HepG2 (cell line): ENCODE data around the gene SLC17A5. TPM values are rescaled to one million over a fixed set of nuclear protein-coding genes. Genes with fewer than 3 reads are reported as not detected.

ENCODE experiments used
- ASH2L ChIP-seq: fragments of 300-600, 200-600 bp; sonication (generic); IDR thresholded peaks from 2 replicates; pipeline ENCODE4 v1.7.0; 2017; ENCODE audit warnings: low read depth, mild to moderate bottlenecking, moderate library complexity, mixed read lengths, low read length; ENCODE audit not compliant: insufficient read length
- ATF1 ChIP-seq: IDR thresholded peaks from 2 replicates; pipeline ENCODE4 v1.6.1; 2016; ENCODE audit warnings: mild to moderate bottlenecking, control low read depth
- CREB1 ChIP-seq, 2 experiments: fragments of 450-650 bp in 1 of 2; IDR thresholded peaks; 2 replicates each; pipeline ENCODE4 v1.6.1; 2016 to 2017; ENCODE audit warnings: control low read depth in 1 of 2, mild to moderate bottlenecking in 1 of 2, missing compliant biosample characterization in 1 of 2, missing genetic modification characterization in 1 of 2
- DNMT3B ChIP-seq: conservative IDR thresholded peaks from 2 replicates; pipeline ENCODE4 v1.6.1; 2016; ENCODE audit warnings: missing biosample characterization, control low read depth
- NFYC ChIP-seq: IDR thresholded peaks from 2 replicates; pipeline ENCODE4 v1.6.1; 2016; ENCODE audit warnings: missing genetic modification reagents, missing compliant biosample characterization
- RBAK ChIP-seq: sonication (generic); formaldehyde crosslinking; IDR thresholded peaks from 2 replicates; pipeline ENCODE4 v1.5.1; 2020; ENCODE audit warnings: mild to moderate bottlenecking, missing genetic modification reagents
- RBFOX2 ChIP-seq: fragments of 200-400 bp; formaldehyde crosslinking; IDR thresholded peaks from 2 replicates; pipeline ENCODE4 v1.6.1; 2017; ENCODE audit warnings: low read depth, mild to moderate bottlenecking, low read length
- SALL2 ChIP-seq: sonication (generic); formaldehyde crosslinking; IDR thresholded peaks from 2 replicates; pipeline ENCODE4 v1.8.1; 2023; ENCODE audit warnings: mild to moderate bottlenecking, missing genetic modification reagents, inconsistent platforms
- SOX6 ChIP-seq, 2 experiments: fragments of 450-650 bp in 1 of 2; sonication (generic) in 1 of 2; formaldehyde crosslinking in 1 of 2; IDR thresholded peaks; 2 replicates each; pipeline versions ENCODE4 v1.4.0 to v1.6.1; 2017 to 2020; ENCODE audit warnings: antibody characterized with exemption in 1 of 2, mild to moderate bottlenecking in 1 of 2, missing genetic modification reagents in 1 of 2
- TFE3 ChIP-seq: IDR thresholded peaks from 2 replicates; pipeline ENCODE4 v1.6.1; 2016
- ZBTB4 ChIP-seq: sonication (generic); formaldehyde crosslinking; IDR thresholded peaks from 2 replicates; pipeline ENCODE4 v1.4.0; 2020; ENCODE audit warnings: missing genetic modification reagents, mild to moderate bottlenecking, borderline replicate concordance
- ZFP90 ChIP-seq: sonication (generic); formaldehyde crosslinking; IDR thresholded peaks from 2 replicates; pipeline ENCODE4 v1.8.0; 2022; ENCODE audit warnings: missing genetic modification reagents, mild to moderate bottlenecking, inconsistent platforms, borderline replicate concordance
- ZHX2 ChIP-seq, 2 experiments: sonication (generic) in 1 of 2; formaldehyde crosslinking in 1 of 2; IDR thresholded peaks; 2 replicates each; pipeline versions ENCODE4 v1.6.1 to v1.9.0; 2014 to 2022; ENCODE audit warnings: antibody characterized with exemption in 1 of 2, borderline replicate concordance in 1 of 2, inconsistent platforms in 1 of 2, low read depth in 1 of 2, missing genetic modification reagents in 1 of 2
- ZNF20 ChIP-seq: sonication (generic); formaldehyde crosslinking; IDR thresholded peaks from 2 replicates; pipeline ENCODE4 v1.4.0; 2020; ENCODE audit warnings: mild to moderate bottlenecking, moderate library complexity, missing genetic modification reagents
- ZNF30 ChIP-seq: sonication (generic); formaldehyde crosslinking; IDR thresholded peaks from 2 replicates; pipeline ENCODE4 v1.5.0; 2020; ENCODE audit warnings: mild to moderate bottlenecking, missing genetic modification reagents
- ZNF563 ChIP-seq: sonication (generic); formaldehyde crosslinking; IDR thresholded peaks from 2 replicates; pipeline ENCODE4 v1.8.0; 2022; ENCODE audit warnings: mild to moderate bottlenecking, moderate library complexity, missing genetic modification reagents
- ZNF772 ChIP-seq: sonication (generic); formaldehyde crosslinking; IDR thresholded peaks from 2 replicates; pipeline ENCODE4 v1.5.0; 2020; ENCODE audit warnings: mild to moderate bottlenecking, missing genetic modification reagents
- polyA plus RNA-seq, 8 experiments: library from polyadenylated mRNA; depleted of rRNA in 3 of 8; stranded (reverse) in 7 of 8; unstranded in 1 of 8; fragments of >200 nt; fragmentation: Illumina TruSeq in 4 of 8; extraction: Trizol in 4 of 8; gene quantifications; 2 replicates each; pipeline versions ENCODE4 v1.2.1 to v1.2.3, GENCODE V29; 2011 to 2016; ENCODE audit warnings: low read depth in 4 of 8, missing spikeins in 1 of 8, mixed read lengths in 1 of 8; ENCODE audit not compliant: insufficient read depth in 1 of 8
- total RNA-seq, 5 experiments: library from RNA; depleted of rRNA; stranded (reverse); fragments of >200 nt; fragmentation: Illumina TruSeq; extraction: Trizol; gene quantifications; 2 replicates each; pipeline ENCODE4 v1.2.3, GENCODE V29; 2016; ENCODE audit warnings: low read depth in 1 of 5

SLC17A5 gene
- total and polyA plus RNA-seq, 2 of the 13 experiments (the other 11 are each of a cell fraction or from before 2014, with no cell fraction given) = 18.3 to 20.5 TPM

GRCh38 chr6:73653571-73654424 is at the start of gene SLC17A5 (continued):
- peak; percentile 88 for TF ChIP-seq ZHX2 (IDR thresholded peaks at IDR 0.05; ENCODE audit: low read depth)
- peak; percentile 63; the same call in 1 of the 2 replicates for TF ChIP-seq ZHX2 (CRISPR knock-in tag; IDR thresholded peaks at IDR 0.05; ENCODE audit: borderline replicate concordance)
- peak; percentile 65 for TF ChIP-seq ZNF563 (CRISPR knock-in tag)
- peak; percentile 90 for TF ChIP-seq RBFOX2
- TF ChIP-seq SALL2 (CRISPR knock-in tag) = peak; percentile 61
- TF ChIP-seq ASH2L = peak; percentile 97
- no peak for TF ChIP-seq ZBTB4
- TF ChIP-seq NFYC (CRISPR knock-in tag) = peak; percentile 70
- peak; percentile 38; the same call in 1 of the 2 replicates for TF ChIP-seq CREB1 (IDR thresholded peaks at IDR 0.05)
- peak; percentile 59 for TF ChIP-seq CREB1 (CRISPR knock-in tag; IDR thresholded peaks at IDR 0.05)
- TF ChIP-seq SOX6 (IDR thresholded peaks at IDR 0.05) = no peak
- TF ChIP-seq SOX6 (CRISPR knock-in tag; IDR thresholded peaks at IDR 0.05) = peak; percentile 47; the same call in 1 of the 2 replicates
- no peak for TF ChIP-seq ZNF20 (CRISPR knock-in tag)
- no peak for TF ChIP-seq ATF1 (CRISPR knock-in tag)
- 0 out of 2 replicates have a peak, but pooled peaks have one; percentile 87 for TF ChIP-seq DNMT3B (CRISPR knock-in tag)
- peak; percentile 85 for TF ChIP-seq TFE3 (CRISPR knock-in tag)
- no peak for TF ChIP-seq ZNF30 (CRISPR knock-in tag)
- TF ChIP-seq RBAK (CRISPR knock-in tag) = no peak
- peak; percentile 86 for TF ChIP-seq ZNF772 (CRISPR knock-in tag)
- peak; percentile 23; the same call in 1 of the 2 replicates for TF ChIP-seq ZFP90 (CRISPR knock-in tag)
